HepG2 (cell line): ENCODE results near the gene LTB4R. TPM values are rescaled to one million over a fixed set of nuclear protein-coding genes. Genes with fewer than 3 reads are reported as not detected.

Experiments
- ARHGAP35 ChIP-seq: sonication (generic); formaldehyde crosslinking; IDR thresholded peaks from 2 replicates; pipeline ENCODE4 v1.9.0; 2022; ENCODE audit warnings: mild to moderate bottlenecking, inconsistent platforms, moderate library complexity, missing genetic modification reagents, borderline replicate concordance
- BRCA1 ChIP-seq: sonication (generic); formaldehyde crosslinking; IDR thresholded peaks from 2 replicates; pipeline ENCODE4 v1.4.0; 2020; ENCODE audit warnings: missing genetic modification reagents
- CCDC6 ChIP-seq: sonication (generic); formaldehyde crosslinking; IDR thresholded peaks from 2 replicates; pipeline ENCODE4 v1.8.1; 2022; ENCODE audit warnings: mild to moderate bottlenecking, missing genetic modification reagents, moderate library complexity
- FOXJ3 ChIP-seq: sonication (generic); formaldehyde crosslinking; IDR thresholded peaks from 2 replicates; pipeline ENCODE4 v1.4.0; 2020; ENCODE audit warnings: missing genetic modification reagents, mild to moderate bottlenecking, borderline replicate concordance
- FOXP1 ChIP-seq, 2 experiments: fragments of 450-650 bp in 1 of 2; IDR thresholded peaks; 2 replicates each; pipeline ENCODE4 v1.6.1; 2017 to 2018; ENCODE audit warnings: antibody characterized with exemption in 1 of 2
- HOXA5 ChIP-seq: sonication (generic); formaldehyde crosslinking; IDR thresholded peaks from 2 replicates; pipeline ENCODE4 v1.4.0; 2020; ENCODE audit warnings: missing genetic modification reagents
- KLF13 ChIP-seq: sonication (generic); formaldehyde crosslinking; IDR thresholded peaks from 2 replicates; pipeline ENCODE4 v1.4.0; 2020; ENCODE audit warnings: mild to moderate bottlenecking, missing genetic modification reagents
- MAFF ChIP-seq: IDR thresholded peaks from 2 replicates; pipeline ENCODE4 v1.6.1; 2011; ENCODE audit warnings: low read depth, low read length, improper control_type of control experiment
- PAF1 ChIP-seq: IDR thresholded peaks from 2 replicates; pipeline ENCODE4 v1.6.1; 2016; ENCODE audit warnings: missing genetic modification reagents, missing compliant biosample characterization
- SOX5 ChIP-seq: IDR thresholded peaks from 2 replicates; pipeline ENCODE4 v1.6.1; 2016; ENCODE audit warnings: borderline replicate concordance
- ZMYM2 ChIP-seq: sonication (generic); formaldehyde crosslinking; IDR thresholded peaks from 2 replicates; pipeline ENCODE4 v1.8.0; 2022; ENCODE audit warnings: mild to moderate bottlenecking, missing genetic modification reagents
- ZNF12 ChIP-seq: sonication (generic); formaldehyde crosslinking; IDR thresholded peaks from 2 replicates; pipeline ENCODE4 v1.5.0; 2020; ENCODE audit warnings: missing genetic modification reagents
- ZNF225 ChIP-seq: sonication (generic); formaldehyde crosslinking; IDR thresholded peaks from 2 replicates; pipeline ENCODE4 v1.4.0; 2020; ENCODE audit warnings: mild to moderate bottlenecking, missing genetic modification reagents
- ZNF335 ChIP-seq: sonication (generic); formaldehyde crosslinking; IDR thresholded peaks from 2 replicates; pipeline ENCODE4 v1.4.0; 2020; ENCODE audit warnings: missing genetic modification reagents
- ZNF652 ChIP-seq: IDR thresholded peaks from 2 replicates; pipeline ENCODE4 v1.6.1; 2016; ENCODE audit warnings: low read depth, borderline replicate concordance
- ZNF816 ChIP-seq: sonication (generic); formaldehyde crosslinking; IDR thresholded peaks from 2 replicates; pipeline ENCODE4 v1.8.0; 2022; ENCODE audit warnings: missing genetic modification reagents, mild to moderate bottlenecking, borderline replicate concordance
- ZSCAN25 ChIP-seq: sonication (generic); formaldehyde crosslinking; IDR thresholded peaks from 2 replicates; pipeline ENCODE4 v1.8.0; 2022; ENCODE audit warnings: mild to moderate bottlenecking, missing genetic modification reagents
- ZSCAN9 ChIP-seq: IDR thresholded peaks from 2 replicates; pipeline ENCODE4 v1.6.1; 2016; ENCODE audit warnings: borderline replicate concordance
- polyA plus RNA-seq, 8 experiments: library from polyadenylated mRNA; depleted of rRNA in 3 of 8; stranded (reverse) in 7 of 8; unstranded in 1 of 8; fragments of >200 nt; fragmentation: Illumina TruSeq in 4 of 8; extraction: Trizol in 4 of 8; gene quantifications; 2 replicates each; pipeline versions ENCODE4 v1.2.1 to v1.2.3, GENCODE V29; 2011 to 2016; ENCODE audit warnings: low read depth in 4 of 8, missing spikeins in 1 of 8, mixed read lengths in 1 of 8; ENCODE audit not compliant: insufficient read depth in 1 of 8
- total RNA-seq, 5 experiments: library from RNA; depleted of rRNA; stranded (reverse); fragments of >200 nt; fragmentation: Illumina TruSeq; extraction: Trizol; gene quantifications; 2 replicates each; pipeline ENCODE4 v1.2.3, GENCODE V29; 2016; ENCODE audit warnings: low read depth in 1 of 5
- TF ChIP-seq, protein P1 (sequence below): fragments of 450-650 bp; IDR thresholded peaks from 2 replicates; pipeline ENCODE4 v1.6.1; 2016
- TF ChIP-seq, protein P2 (sequence below): IDR thresholded peaks from 2 replicates; pipeline ENCODE4 v1.6.1; 2018; ENCODE audit warnings: missing genetic modification reagents, mild to moderate bottlenecking, missing compliant biosample characterization
- TF ChIP-seq, protein P3 (sequence below): sonication (generic); formaldehyde crosslinking; IDR thresholded peaks from 2 replicates; pipeline ENCODE4 v1.4.0; 2020; ENCODE audit warnings: mild to moderate bottlenecking, missing genetic modification reagents
- TF ChIP-seq, protein P4 (sequence below): sonication (generic); formaldehyde crosslinking; IDR thresholded peaks from 2 replicates; pipeline ENCODE4 v1.4.0; 2020; ENCODE audit warnings: missing genetic modification reagents
- TF ChIP-seq, protein P5 (sequence below): sonication (generic); formaldehyde crosslinking; IDR thresholded peaks from 2 replicates; pipeline ENCODE4 v1.5.0; 2020; ENCODE audit warnings: missing genetic modification reagents

Gene LTB4R
- total and polyA plus RNA-seq, 2 of the 13 experiments (the other 11 are each of a cell fraction or from before 2014, with no cell fraction given): 3.2 to 8.2 TPM

DNA sequence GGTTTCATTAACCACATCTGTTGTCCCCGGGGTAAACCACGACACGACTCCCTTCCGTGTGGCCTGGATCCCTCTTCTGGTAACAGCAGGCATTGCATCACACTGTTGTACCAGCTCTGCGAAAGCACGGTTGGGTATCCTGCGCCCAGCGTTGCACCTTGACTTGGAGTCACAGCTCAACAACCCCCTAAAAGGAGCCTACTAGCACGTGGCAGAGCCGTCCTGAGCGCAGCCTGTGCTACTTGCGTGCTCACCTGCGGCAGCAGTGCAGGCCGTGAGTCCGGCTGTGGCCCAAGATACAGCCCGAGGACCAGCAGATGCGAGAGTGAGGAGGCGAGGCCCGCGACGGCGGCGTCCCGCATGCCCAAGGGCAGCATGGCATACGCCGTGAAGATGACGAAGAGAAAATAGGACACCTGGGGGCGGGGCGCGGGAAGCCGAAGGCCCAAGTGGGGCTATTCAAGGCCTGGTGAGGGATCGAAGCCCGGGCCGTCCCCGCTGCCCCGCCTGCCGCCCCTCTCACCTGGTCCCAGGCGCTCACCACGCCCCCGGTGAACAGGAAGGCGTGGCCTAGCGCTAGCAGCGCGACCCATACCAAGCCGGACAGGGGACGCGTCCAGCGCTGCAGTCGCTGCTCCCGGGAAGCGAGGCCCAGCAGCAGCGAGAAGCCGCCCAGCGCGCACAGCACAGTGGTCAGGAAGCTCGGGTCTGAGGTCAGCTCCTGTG is 21.1 kb downstream of the LTB4R start (continued):
- TF ChIP-seq ZNF816 (peak; percentile 89), ZSCAN9 (peak; percentile 77), CCDC6 (CRISPR knock-in tag) (peak; percentile 90), KLF13 (CRISPR knock-in tag) (peak; percentile 99), ZSCAN25 (CRISPR knock-in tag) (peak; percentile 67; the same call in 1 of the 2 replicates), ZNF335 (CRISPR knock-in tag) (no peak; the same call in 1 of the 2 replicates), SOX5 (peak; percentile 56), ZNF225 (CRISPR knock-in tag) (peak; percentile 100), FOXP1 (IDR thresholded peaks at IDR 0.05) (no peak), FOXP1 (CRISPR knock-in tag; IDR thresholded peaks at IDR 0.05) (peak; percentile 53), MAFF (no peak), ARHGAP35 (peak; percentile 97), PAF1 (CRISPR knock-in tag) (no peak), ZMYM2 (peak; percentile 91), ZNF652 (CRISPR knock-in tag) (peak; percentile 7; the same call in 1 of the 2 replicates), ZNF12 (CRISPR knock-in tag) (peak; percentile 88), HOXA5 (CRISPR knock-in tag) (no peak), FOXJ3 (CRISPR knock-in tag) (no peak), BRCA1 (no peak)
- TF ChIP-seq, protein P1, sequence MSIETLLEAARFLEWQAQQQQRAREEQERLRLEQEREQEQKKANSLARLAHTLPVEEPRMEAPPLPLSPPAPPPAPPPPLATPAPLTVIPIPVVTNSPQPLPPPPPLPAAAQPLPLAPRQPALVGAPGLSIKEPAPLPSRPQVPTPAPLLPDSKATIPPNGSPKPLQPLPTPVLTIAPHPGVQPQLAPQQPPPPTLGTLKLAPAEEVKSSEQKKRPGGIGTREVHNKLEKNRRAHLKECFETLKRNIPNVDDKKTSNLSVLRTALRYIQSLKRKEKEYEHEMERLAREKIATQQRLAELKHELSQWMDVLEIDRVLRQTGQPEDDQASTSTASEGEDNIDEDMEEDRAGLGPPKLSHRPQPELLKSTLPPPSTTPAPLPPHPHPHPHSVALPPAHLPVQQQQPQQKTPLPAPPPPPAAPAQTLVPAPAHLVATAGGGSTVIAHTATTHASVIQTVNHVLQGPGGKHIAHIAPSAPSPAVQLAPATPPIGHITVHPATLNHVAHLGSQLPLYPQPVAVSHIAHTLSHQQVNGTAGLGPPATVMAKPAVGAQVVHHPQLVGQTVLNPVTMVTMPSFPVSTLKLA: 0 out of 2 replicates have a peak, but pooled peaks have one; percentile 6
- TF ChIP-seq, protein P2, sequence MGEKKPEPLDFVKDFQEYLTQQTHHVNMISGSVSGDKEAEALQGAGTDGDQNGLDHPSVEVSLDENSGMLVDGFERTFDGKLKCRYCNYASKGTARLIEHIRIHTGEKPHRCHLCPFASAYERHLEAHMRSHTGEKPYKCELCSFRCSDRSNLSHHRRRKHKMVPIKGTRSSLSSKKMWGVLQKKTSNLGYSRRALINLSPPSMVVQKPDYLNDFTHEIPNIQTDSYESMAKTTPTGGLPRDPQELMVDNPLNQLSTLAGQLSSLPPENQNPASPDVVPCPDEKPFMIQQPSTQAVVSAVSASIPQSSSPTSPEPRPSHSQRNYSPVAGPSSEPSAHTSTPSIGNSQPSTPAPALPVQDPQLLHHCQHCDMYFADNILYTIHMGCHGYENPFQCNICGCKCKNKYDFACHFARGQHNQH (CRISPR knock-in tag): peak; percentile 88; the same call in 1 of the 2 replicates
- TF ChIP-seq, protein P3, sequence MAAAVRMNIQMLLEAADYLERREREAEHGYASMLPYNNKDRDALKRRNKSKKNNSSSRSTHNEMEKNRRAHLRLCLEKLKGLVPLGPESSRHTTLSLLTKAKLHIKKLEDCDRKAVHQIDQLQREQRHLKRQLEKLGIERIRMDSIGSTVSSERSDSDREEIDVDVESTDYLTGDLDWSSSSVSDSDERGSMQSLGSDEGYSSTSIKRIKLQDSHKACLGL (CRISPR knock-in tag): peak; percentile 99
- TF ChIP-seq, protein P4, sequence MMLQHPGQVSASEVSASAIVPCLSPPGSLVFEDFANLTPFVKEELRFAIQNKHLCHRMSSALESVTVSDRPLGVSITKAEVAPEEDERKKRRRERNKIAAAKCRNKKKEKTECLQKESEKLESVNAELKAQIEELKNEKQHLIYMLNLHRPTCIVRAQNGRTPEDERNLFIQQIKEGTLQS (CRISPR knock-in tag): peak; percentile 55
- TF ChIP-seq, protein P5, sequence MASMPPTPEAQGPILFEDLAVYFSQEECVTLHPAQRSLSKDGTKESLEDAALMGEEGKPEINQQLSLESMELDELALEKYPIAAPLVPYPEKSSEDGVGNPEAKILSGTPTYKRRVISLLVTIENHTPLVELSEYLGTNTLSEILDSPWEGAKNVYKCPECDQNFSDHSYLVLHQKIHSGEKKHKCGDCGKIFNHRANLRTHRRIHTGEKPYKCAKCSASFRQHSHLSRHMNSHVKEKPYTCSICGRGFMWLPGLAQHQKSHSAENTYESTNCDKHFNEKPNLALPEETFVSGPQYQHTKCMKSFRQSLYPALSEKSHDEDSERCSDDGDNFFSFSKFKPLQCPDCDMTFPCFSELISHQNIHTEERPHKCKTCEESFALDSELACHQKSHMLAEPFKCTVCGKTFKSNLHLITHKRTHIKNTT (CRISPR knock-in tag): no peak
